Activated CD4-positive, CD25-positive, alpha-beta regulatory T cell treated with anti-CD3 and anti-CD28 coated beads, Interleukin-2, amount 50 U/mL, for 24 hours (primary cell): ENCODE measurements around the gene ZBTB48.
"Not testable (repeated sequence)": the region's sequence is repeated elsewhere in the genome, so short reads cannot be mapped to it uniquely, and the experiment has no call there.

ENCODE experiments used
- ATAC-seq, 2 donors: fragments of 150-1000 bp; cut with Tn5 transposase; one replicate each; pipeline ENCODE4 v1.10.0; 2021; ENCODE audit warnings: mild to moderate bottlenecking in 1 of 2, moderate library complexity in 1 of 2

Gene ZBTB48

GRCh38 chr1:6592441-6592840 is 12.6 kb downstream of the ZBTB48 start:
- ATAC-seq, result no peak

GRCh38 chr1:6592865-6593593 is 13.2 kb downstream of the ZBTB48 start:
- no peak for ATAC-seq

GRCh38 chr1:6593810-6594209 is 14.0 kb downstream of the ZBTB48 start:
- ATAC-seq, result no peak

- no peak for ATAC-seq
Measured at GRCh38 chr1:6594977-6595740, 15.4 kb downstream of the ZBTB48 start.

GRCh38 chr1:6596351-6596750 is 16.6 kb downstream of the ZBTB48 start:
- ATAC-seq, result no peak

GRCh38 chr1:6596886-6597776 is 17.3 kb downstream of the ZBTB48 start:
- no peak for ATAC-seq

- no peak for ATAC-seq
Measured at GRCh38 chr1:6597777-6598131, 18.0 kb downstream of the ZBTB48 start.

GRCh38 chr1:6599141-6599975 is 19.6 kb downstream of the ZBTB48 start:
- peak; percentile 10 to 15 for ATAC-seq

GRCh38 chr1:6599991-6600390 is 20.2 kb downstream of the ZBTB48 start:
- ATAC-seq, result not testable (repeated sequence)

- no peak for ATAC-seq
Measured at GRCh38 chr1:6600410-6601048, 20.7 kb downstream of the ZBTB48 start.

GRCh38 chr1:6601049-6601922 is 21.5 kb downstream of the ZBTB48 start:
- peak; percentile 80 for ATAC-seq

- peak; percentile 14 to 19 for ATAC-seq
Measured at GRCh38 chr1:6601923-6602668, 22.3 kb downstream of the ZBTB48 start.

GRCh38 chr1:6602669-6603237 is 23.0 kb downstream of the ZBTB48 start, which contains the start of gene KLHL21:
KLHL21 (minus strand) TSS chr1:6602869; CDS start chr1:6602817, 52 bp downstream.
- ATAC-seq, result peak; percentile 56 to 61

- peak; percentile 14 to 22 for ATAC-seq
Measured at GRCh38 chr1:6603238-6603914, 23.6 kb downstream of the ZBTB48 start.

GRCh38 chr1:6603915-6604558 is 24.2 kb downstream of the ZBTB48 start:
- no peak for ATAC-seq

- peak; percentile 29 to 32 for ATAC-seq
Measured at GRCh38 chr1:6612641-6613360, 33.0 kb downstream of the ZBTB48 start.

- ATAC-seq, result peak; percentile 97 to 98
Measured at GRCh38 chr1:6613361-6614018, 33.7 kb downstream of the ZBTB48 start, which contains the start of gene PHF13. PHF13 (plus strand) TSS chr1:6613731; CDS start chr1:6614067, 336 bp downstream.
